Activated CD4-positive, alpha-beta T cell treated with anti-CD3 and anti-CD28 coated beads for 48 hours (primary cell): ENCODE data around the gene INSL3.

Experiments
- DNase-seq: peaks from one replicate; pipeline ENCODE4 v3.0.0-alpha.2; 2020

The INSL3 gene, protein sequence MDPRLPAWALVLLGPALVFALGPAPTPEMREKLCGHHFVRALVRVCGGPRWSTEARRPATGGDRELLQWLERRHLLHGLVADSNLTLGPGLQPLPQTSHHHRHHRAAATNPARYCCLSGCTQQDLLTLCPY

DNA sequence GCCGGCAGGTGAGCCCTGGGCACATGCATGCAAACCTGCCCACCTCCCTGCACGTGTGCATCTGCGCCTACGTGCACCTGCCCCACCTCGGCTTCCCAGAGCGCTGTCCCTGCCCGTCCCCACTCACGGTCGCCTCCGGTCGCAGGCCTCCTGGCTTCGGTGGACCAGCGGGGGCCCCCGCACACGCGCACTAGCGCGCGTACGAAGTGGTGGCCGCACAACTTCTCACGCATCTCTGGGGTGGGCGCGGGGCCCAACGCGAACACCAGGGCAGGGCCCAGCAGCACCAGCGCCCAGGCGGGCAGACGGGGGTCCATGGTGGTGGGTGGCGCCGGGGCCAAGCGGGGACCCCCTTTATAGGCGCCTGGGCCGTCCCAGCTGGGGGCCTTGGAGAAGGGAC lies at the start of gene INSL3:
Gene INSL3, minus strand, starts transcription at position 330 of the 400 bp plus-strand sequence. Its CDS starts 13 bp downstream, at position 317.
- no peak for DNase-seq

DNA sequence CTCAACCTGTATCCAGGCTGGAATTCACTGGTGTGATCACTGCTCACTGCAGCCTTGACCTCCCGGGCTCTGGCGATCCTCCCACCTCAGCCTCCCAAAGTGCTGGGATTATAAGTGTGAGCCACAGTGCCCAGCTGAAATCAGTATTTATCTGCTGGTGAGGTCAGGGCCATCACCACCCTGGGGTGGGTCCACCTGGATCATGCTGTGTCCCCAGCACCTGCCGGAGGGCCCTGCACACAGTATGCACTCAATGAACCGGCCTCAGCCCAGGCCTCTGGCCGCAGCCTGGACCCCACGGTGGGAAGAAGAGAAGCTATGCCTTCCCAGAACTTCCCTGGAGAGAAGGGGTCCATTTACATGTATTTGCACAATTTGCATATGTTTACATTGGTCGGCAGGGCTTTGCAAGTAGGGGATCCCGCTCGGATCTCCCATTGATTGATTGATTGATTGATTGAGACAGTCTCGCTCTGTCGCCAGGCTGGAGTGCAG lies 47.8 kb upstream of the INSL3 start:
- no peak for DNase-seq

DNA sequence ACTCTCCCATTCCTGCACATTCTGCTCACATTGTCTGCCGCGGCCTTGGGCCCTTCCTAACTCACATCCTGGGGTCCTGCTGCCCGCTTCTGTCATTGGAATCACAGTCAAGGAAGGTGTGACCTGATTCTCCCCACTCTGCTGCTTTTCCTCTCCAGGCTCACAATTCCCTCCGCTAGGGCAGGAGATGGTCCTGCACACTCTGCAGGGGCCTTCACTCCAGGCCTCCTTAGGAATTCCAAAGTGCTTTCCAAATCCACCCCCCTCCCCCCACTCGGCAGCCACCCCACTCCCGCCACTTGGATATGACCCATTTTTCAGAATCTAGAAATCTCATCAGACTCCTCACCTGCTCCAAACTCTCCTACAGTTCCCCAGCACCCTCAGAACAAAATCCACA lies 47.4 kb upstream of the INSL3 start:
- DNase-seq, result no peak

DNA sequence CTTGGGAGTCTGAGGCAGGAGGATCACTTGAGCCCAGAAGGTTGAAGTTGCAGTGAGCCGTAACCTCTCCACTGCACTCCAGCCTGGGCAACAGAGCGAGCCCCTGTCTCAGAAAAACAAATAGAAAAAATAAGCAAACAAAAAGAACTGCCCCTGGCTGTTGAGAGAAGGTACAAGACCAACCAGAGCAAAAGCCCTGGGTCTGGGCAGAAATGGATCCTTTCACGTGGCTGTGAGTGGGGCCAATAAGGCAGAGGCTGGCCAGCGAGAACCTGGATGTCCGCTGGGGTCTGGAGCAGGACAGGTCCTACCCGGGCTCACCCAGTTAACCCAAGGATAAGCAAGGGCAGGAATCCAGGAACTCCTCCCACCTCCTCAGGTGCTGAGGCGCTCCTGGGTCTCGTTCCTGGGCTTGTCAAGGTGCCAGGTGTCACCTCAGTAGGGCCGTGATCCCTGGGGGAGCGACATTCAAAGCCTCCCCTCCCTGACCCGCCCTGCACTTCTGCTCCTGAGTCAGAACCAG lies 45.7 kb upstream of the INSL3 start:
- no peak for DNase-seq

DNA sequence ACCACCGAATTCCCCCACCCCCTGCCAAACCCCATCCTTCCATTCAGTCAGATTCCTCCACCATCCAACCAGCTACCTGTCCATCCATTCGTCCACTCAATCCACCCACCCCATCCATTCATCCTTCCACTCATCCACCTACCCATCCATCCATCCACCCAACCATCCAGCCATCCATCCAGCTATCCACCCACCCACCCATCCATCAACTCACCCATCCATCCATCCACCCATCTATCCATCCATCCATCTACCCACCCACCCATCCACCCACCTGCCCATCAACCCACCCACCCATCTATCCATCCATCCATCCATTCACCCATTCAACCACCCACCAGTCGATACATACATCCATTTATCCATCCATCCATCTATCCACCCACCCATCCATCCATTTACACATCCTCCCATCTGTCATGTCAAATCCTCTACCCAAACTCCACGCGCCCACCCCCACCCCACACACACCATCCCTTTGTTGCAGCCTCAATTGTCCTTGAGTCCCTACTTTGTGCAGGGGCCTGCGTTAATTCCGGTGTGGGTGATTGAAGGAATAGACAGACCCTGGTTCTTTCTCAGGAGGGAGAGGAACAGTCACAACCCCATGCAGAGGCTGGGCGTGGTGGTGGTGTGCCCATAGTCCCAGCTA lies 45.1 kb upstream of the INSL3 start:
- no peak for DNase-seq

DNA sequence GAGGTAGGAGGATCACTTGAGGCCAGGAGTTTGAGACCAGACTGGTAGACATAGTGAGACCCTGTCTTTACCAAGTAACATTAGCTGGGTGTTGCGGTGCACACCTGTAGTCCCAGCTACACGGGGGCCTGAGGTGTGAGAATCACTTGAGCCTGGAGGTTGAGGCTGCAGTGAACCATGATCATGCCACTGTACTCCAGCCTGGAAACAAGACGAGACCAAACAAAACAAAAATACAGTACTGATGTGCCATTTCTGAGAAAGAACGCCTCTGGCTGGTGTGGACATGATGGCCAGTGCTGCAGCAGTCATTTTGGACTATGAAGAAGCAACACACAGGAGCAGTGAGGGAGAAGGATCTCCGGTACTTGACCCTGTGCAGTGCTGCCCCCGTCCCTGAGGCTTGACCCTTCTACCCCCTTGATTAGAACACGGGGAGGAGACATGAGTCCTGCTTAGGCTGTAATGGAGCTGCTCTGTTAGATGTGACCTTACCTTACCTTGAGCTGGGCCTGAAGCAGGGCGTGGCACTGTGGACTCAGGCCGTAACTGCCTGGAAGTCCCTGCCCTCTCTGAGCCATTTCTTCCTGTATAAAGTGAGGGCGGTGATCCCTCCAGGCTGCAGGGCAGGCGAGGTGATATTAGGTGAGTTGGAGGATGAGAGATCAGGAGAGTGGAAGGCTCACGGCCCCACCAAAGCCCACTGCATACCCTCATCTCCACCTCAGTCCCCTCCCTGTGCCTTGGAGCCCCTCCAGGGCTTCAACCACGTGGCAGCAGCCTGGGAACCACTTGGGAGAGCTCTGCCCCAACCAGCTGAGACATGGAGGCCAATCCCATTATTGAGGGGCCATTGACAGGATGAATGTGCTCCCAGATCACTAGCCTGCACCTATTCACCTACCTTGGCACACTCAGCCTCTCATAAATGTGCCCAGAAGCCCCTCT lies 44.3 kb upstream of the INSL3 start:
- peak; percentile 51 for DNase-seq

DNA sequence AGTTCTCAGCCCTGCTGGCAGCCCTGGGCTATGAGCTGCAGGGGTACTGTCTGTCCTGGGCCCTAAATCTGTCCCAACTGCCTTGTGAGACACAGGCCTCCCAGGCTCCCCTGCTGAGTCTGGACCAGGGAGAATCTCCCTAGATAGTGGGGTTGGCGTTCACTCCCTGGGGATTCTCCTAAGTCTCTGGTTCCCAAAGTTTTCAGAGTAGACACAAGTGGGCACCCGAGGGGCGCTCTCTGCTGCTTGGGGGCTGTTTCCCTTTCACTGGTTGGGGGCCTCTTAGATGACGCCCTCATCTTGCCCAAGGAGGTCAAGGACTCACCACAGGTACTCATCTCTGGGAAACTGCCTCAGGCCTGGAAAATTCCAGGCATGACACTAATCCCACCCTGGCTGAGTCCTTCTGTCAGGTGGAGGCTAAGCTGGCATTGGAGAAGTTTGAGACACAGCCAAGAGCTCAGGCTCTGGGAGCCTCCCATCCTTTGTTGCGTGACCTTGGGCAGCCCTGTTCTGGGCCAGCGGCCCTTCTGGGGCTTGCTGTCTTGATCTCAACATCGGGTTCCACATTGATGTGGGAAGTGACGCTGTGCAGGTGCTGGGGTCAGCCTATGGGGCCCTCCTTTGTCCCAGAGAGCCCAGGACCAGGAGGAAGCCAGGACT lies 42.3 kb upstream of the INSL3 start:
- DNase-seq, result peak; percentile 27

DNA sequence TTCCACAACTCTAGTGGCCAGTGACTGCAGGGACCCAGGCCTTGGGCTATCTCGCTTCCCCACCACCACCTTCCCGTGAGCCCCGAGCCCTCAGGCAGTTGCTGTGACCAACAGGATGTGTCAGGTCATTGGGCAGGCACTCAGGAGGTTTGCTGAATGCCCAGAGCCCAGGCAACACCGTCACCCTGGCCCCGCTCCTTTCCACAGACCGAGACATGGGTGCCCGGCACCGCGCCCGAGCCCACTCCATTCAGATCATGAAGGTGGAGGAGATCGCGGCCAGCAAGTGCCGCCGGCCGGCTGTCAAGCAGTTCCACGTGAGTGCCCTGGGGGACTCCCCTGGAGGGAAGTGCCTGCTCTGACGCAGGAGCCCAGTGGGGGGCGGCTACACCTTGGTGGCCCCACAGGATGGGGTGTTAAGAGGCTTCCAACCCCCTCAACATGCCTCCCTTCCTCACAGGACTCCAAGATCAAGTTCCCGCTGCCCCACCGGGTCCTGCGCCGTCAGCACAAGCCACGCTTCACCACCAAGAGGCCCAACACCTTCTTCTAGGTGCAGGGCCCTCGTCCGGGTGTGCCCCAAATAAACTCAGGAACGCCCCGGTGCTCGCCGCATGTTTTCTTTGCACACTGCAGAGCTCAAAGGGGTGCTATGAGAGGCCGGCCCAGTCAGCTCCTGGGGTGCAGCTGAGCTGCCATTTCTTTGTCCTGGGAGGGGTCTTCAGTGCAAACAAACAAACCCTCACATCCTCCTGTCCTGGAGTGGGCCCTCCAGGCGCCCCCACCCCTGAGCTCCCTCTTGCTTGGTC lies 41.6 kb upstream of the INSL3 start:
- DNase-seq, result peak; percentile 26

DNA sequence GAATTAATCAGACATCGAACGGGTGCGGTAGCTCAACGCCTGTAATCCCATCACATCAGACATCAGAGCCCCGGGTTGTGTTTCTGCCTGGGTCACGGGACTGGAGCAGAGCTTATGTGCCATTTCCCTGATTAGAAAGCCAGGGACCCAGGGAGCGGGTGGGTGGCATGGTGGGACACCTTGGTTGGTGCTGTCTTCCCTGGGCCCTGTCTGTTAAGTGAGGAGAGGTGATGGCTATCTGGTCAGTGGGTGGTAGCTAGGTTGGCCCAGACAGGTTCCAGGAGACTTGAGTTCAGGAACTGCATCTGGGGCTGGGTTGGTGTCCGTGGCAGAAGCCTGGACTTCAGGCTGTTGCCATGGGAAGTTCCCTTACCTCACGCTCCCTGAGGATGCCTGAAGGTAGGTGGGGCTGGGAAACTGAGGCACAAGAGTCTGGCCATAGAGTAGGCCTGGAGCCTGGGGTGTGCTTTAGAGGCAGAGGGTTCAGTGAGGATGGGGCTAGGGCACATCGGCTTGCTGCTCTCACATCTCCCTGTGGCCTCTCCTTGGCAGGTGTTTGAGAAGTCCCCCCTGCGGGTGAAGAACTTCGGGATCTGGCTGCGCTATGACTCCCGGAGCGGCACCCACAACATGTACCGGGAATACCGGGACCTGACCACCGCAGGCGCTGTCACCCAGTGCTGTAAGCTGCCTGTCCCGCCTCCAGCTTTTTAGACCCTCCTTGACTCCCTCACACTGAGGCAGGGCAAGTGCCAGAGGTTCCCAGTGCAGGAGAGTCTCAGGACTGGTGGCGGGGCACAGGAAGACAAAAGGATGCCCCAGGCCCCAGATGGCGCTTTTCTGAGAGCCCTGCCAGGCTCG lies 40.5 kb upstream of the INSL3 start:
- DNase-seq, result peak; percentile 28

DNA sequence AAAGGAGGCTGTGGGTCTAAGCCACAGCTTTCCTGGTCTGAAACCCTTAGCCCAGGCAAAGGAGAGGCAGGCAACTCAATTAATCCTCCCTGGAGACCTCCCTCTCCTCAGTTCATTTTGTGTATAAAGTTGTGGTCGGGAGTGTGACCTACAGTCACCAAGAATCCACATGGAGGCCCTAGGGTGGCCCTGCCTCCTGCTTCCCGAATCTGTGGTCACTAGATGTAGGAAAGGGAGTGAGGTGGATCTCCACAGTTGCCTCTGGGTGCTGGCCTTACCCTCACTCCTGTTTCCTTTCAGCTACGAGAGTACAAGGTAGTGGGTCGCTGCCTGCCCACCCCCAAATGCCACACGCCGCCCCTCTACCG lies 39.7 kb upstream of the INSL3 start:
- no peak for DNase-seq

DNA sequence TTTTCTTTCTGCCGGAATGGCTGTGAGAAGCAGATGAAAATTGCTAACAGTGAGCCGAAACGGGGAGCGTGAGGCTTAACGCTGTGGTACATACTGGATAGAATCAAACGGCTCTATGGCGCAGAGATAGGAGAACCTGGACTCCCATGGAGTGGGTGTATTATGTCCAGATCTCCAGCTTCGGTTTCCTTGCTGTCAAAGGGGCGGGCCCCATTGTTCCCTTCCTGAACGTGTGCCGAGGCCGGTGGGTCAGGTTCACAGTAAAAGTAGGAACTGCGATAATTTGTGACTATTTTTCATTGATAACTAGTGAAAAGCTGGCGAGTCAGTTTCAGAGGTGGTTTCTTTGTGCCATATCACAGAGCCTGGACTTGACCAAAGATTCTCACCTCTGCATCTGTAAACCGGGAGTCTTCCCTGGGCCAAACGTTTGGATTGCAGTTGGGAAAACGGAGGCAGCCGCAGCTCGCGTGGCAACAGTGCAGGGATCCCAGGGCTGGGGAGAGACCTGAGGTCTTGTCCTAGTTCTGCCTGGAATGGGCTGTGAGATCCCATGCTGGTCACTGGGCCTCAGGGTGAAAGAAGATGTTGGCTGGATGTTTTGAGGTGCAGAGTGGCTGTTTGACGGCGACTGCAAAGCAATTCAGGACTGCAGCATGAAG lies 39.1 kb upstream of the INSL3 start:
- DNase-seq, result no peak

DNA sequence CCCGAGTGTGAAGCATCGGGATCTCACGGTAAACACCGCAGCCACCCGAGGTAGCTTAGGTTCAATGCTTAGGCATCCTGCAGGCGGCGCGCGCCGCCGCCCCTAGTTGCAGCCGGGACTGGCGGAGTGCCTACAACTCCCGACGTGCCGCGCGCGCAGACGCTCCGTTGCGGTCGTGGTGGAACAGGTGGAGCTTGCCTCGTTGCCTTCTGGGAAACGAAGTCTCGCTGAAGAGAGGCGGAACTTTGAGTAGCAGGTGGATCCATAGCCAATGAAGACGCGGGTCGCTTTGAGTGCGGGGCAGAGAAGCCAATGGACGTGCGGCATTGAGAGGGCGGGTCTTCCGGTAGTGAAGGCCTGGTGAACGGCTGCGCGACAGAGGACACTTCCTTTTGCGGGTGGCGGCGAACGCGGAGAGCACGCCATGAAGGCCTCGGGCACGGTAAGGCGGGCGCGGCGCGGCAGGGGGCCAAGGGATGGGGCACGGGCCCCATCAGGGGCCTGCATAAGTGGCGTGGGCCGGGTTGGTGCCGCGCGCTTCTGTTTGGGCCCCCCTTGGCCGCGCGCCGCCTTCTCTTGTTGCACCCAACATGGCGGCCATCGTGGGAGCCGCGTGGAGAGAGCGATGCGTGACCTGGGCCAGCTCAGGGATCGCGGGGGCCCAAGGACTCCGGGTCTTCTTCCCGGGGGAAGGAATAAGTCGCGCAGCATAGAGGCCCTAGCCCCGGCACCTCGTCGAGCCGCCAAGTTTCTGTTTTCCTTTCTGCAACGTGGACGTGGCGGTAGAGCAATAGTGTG lies 38.4 kb upstream of the INSL3 start, which contains the start of gene RPL18A:
Gene RPL18A, plus strand, starts transcription at position 378 of the 798 bp plus-strand sequence. Its CDS starts 47 bp downstream, at position 425.
- peak; percentile 100 for DNase-seq

DNA sequence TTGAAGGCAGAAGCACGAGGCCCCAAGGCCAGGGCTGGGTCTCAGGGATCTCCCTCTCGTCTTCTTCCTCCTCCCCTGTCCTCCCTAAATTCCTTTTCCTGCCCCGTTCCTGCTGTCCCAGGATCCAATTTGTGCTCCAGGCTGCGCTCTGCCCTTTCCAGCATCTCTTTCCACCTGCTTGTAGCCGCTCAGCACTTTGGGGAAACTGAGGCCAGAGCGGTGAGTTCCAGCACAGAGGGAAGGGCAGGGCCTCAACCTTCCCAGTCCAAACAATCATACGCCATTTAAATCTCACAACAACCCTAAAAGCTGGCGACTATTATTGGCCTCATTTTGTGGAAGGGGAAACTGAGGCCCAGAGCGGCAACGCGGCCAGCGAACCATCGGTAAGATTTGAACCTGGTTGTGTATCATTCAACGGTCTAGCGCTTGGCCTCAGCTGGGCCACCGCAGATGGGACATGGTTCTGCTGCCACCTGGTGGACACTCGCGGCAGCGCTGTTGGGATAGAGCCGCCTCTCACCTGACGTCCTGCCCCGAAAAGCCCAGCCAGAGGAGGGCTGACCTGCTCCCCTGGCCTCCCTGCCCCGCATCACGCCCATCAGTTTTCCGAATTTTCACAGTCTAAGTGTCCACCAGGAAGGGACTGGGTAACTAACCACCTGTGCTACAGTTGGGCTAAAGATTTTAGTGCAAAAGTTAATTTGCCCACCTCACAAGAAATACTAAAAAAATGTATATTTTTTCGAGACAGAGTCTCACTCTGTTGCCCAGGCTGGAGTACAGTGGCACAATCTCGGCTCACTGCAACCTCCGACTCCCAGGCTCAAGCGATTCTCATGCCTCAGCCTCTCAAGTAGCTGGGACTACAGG lies 34.2 kb upstream of the INSL3 start:
- DNase-seq, result peak; percentile 95

DNA sequence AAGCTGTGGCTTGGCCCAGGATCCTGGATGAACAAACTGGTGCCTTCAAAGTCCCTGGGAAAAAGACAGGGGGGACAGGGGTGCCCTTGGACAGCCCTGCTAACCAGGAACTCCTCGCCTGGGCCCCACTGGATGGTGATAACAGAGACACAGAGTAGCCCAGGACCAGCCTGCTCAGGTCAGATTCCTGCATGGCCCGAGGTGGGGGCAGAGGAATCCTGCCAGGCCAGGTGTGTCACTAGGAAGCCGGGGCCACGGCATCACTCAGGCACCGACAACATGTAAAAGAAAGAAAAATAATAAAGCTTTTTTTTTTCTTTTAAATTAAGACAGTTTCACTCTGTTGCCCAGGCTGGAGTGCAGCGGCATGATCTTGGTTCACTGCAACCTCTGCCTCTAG lies 32.7 kb upstream of the INSL3 start:
- DNase-seq, result no peak

DNA sequence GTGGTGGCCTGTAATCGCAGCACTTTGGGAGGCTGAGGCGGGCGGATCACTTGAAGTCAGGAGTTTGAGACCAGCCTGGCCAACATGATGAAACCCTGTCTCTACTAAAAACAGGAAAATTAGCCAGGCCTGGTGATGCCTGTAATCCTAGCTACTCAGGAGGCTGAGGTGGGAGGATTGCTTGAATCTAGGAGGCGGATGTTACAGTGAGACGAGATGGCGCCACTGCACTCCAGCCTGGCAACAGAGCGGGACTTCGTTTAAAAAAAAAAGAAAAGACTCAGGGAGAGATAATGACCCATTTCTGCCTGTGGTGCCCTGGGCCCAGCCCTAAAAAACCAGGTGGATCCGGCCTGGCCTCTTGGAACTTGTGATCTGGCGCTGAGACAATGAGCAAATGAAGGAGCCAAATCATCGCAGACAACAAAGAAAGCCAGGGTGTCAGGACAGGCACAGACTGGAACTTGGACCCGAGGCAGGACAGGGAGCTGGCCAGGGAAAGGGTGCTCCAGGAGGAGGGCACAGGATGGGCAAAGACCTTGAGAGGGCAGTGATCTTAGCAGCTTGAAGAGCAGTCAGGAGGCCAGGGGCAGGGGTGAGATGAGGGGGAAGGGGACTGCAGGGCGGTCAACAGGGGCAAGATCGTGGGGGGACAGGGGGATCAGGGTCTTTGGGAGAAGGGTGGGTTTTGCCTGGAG lies 27.4 kb upstream of the INSL3 start:
- peak; percentile 38 for DNase-seq

DNA sequence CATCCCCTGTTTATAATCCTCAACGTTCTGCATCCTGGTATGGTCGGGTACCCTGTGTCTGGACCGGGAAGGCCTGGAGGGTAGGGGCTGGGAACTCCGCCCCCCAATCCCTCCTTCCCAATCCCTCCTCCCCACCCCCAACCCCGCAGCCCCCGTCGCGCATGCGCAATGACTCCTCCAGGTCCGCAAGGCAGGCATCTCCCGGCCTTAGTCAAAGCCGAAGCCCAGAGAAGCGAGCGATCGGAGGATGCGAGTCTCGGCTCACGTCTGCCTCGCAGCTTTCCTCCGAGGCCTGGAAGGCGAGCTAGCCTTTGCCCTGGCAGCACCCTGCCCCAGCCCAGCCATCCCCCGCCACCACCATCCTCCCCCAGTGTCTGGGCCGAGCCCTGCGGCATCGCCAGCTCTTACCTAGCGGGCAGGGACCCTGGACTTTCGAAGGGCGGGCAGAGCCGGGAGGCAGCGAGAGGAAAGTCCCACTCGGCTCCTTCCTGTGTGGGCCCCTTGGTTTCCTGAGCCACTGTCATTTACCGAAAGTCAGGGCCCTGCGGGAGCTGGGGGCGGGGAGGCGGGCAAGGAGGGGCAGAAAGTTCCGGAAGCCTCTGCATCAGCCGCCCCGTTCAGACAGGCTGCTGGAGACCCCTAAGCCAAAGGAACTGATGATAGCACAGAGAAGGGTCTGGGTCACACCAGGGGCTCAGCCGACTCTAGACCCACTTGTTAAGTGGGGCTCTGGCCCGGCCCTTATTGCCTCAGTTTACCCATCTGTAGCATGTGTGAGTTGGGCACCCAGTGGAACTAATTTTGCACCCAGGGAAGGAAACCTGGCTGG lies 26.4 kb upstream of the INSL3 start, which contains the start of gene JAK3:
Gene JAK3, minus strand, starts transcription at position 445 of the 829 bp plus-strand sequence. CDS start 3,565 bp downstream, outside the sequence.
- DNase-seq, result peak; percentile 94

DNA sequence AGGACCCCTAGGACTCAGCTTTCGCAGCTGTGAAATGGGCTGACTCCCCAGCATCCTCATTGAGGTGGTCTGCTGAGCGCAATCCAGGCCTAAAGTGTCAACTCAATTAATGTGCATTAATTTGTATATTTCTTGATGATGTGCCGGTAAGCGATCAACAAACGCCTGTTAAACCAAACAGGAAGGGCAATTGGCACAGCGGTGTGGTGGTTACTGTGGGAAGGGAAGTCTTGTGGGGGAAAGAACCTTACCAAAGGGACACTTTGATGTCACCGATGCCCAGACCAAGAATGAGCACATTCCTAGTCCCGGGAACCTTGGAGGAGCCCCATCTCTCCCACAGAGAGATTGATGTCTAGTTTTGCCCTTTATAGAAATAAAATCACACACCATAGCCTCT lies 24.8 kb upstream of the INSL3 start:
- peak; percentile 28 for DNase-seq
